Esophagus muscularis mucosa (tissue), 4 donors: ENCODE data around the gene LAG3. TPM values are rescaled to one million over a fixed set of nuclear protein-coding genes. Genes with fewer than 3 reads are reported as not detected.

ENCODE experiments used
- DNase-seq: peaks from one replicate; pipeline ENCODE4 v3.0.0-alpha.2; 2017; ENCODE audit errors: extremely low spot score
- H3K27ac ChIP-seq, 4 donors: fragments of 200-600 bp; sonication (generic); replicated peaks in 1 of 4; 1 replicate in 3 of 4; 2 replicates in 1 of 4; pipeline ENCODE4 v1.5.1; 2016 to 2019; ENCODE audit warnings: mild to moderate bottlenecking in 1 of 4
- H3K27me3 ChIP-seq, 4 donors: fragments of 200-600 bp; sonication (generic); one replicate each; pipeline versions ENCODE4 v1.5.1 to v1.6.0; 2016 to 2019
- H3K36me3 ChIP-seq, 4 donors: fragments of 200-600 bp; sonication (generic); one replicate each; pipeline ENCODE4 v1.5.1; 2016 to 2019
- H3K4me1 ChIP-seq, 4 donors: fragments of 200-600 bp; sonication (generic); one replicate each; pipeline ENCODE4 v1.5.1; 2016 to 2019
- H3K4me3 ChIP-seq, 4 donors: fragments of 200-600 bp; sonication (generic); 1 replicate in 2 of 4; 2 replicates in 2 of 4; pipeline ENCODE4 v1.5.1; 2016 to 2019; ENCODE audit warnings: mild to moderate bottlenecking in 4 of 4, moderate library complexity in 1 of 4
- H3K9me3 ChIP-seq, 4 donors: fragments of 200-600 bp; sonication (generic); 1 replicate in 3 of 4; 2 replicates in 1 of 4; pipeline ENCODE4 v1.5.1; 2016 to 2019
- CTCF ChIP-seq, 3 experiments: fragments of 200-600 bp in 2 of 3; fragments of 450-650 bp in 1 of 3; sonication (generic) in 2 of 3; IDR thresholded peaks; one replicate each; pipeline ENCODE4 v1.5.1; 2017 to 2019; ENCODE audit warnings: antibody characterized with exemption in 3 of 3, mild to moderate bottlenecking in 2 of 3, moderate library complexity in 1 of 3
- EP300 ChIP-seq: sonication (generic); formaldehyde crosslinking; IDR thresholded peaks from one replicate; pipeline ENCODE4 v1.6.1; 2017; ENCODE audit warnings: antibody characterized with exemption
- POLR2A ChIP-seq: fragments of 450-650 bp; IDR thresholded peaks from one replicate; pipeline ENCODE4 v1.6.1; 2017; ENCODE audit warnings: antibody characterized with exemption, moderate library complexity, mild to moderate bottlenecking, low read depth
- POLR2AphosphoS5 ChIP-seq, 2 donors: sonication (generic); formaldehyde crosslinking; IDR thresholded peaks; one replicate each; pipeline ENCODE4 v1.6.1; 2017; ENCODE audit warnings: antibody characterized with exemption in 2 of 2
- WGBS: methylation state at CpG from one replicate; pipeline ENCODE4 v1.1.5; 2018; 5-methylcytosine and 5-hydroxymethylcytosine counted together
- intact Hi-C: fragments of 100-400 bp; cut with DNase I; formaldehyde crosslinking; loops from one replicate; pipeline ENCODE4 v1.15.1; 2023
- total RNA-seq, 4 donors: library from RNA; depleted of rRNA; stranded (reverse); fragments of >200 nt; gene quantifications; one replicate each; pipeline versions ENCODE4 v1.1.0 to v1.2.1, GENCODE V29; 2016

Gene LAG3
- total RNA-seq, 4 donors from 2014 or later, result 1.7 to 4.0 (median 2.9) TPM

- Histone ChIP-seq H3K27me3 (no peaks in the 10 kb centered on the region), H3K9me3 (no peaks in the 10 kb centered on the region), H3K27ac (peak overlapping the region in 3 of 4 donors; percentile 83 to 92 (median 88)), H3K4me1 (peaks cover 15 to 23% (median 22%) of the 10 kb centered on the region in 4 donors), H3K36me3 (peaks cover 0 to 8% (median 0%) of the 10 kb centered on the region in 4 donors), H3K4me3 (no peak overlapping the region)
- intact Hi-C loops, result loop anchor here (2.0 to 5.0 kb wide), 3 partner anchors 27 to 163 kb away; partner anchors contain the start of gene MLF2
- 82% methylated on average over 6 of the region's 6 CpGs for WGBS
- TF ChIP-seq POLR2AphosphoS5 (IDR thresholded peaks at IDR 0.05) (no peak), EP300 (no peak), CTCF (IDR thresholded peaks at IDR 0.05) (no peak), POLR2A (no peak)
- DNase-seq, result no peak
Observed at GRCh38 chr12:6779708-6780432, 7.5 kb downstream of the LAG3 start.

- Histone ChIP-seq H3K36me3 (peaks cover 0 to 1% (median 0%) of the 10 kb centered on the region in 4 donors), H3K27ac (no peak overlapping the region), H3K4me3 (no peak overlapping the region), H3K4me1 (peaks cover 15 to 26% (median 22%) of the 10 kb centered on the region in 4 donors), H3K9me3 (no peaks in the 10 kb centered on the region), H3K27me3 (no peaks in the 10 kb centered on the region)
- no peak for DNase-seq
- 83% methylated on average over 6 of the region's 6 CpGs for WGBS
- intact Hi-C loops, result no loop called here
- TF ChIP-seq POLR2AphosphoS5 (IDR thresholded peaks at IDR 0.05) (no peak), POLR2A (no peak), EP300 (no peak), CTCF (IDR thresholded peaks at IDR 0.05) (no peak)
Observed at GRCh38 chr12:6780573-6780972, 8.3 kb downstream of the LAG3 start.

DNA sequence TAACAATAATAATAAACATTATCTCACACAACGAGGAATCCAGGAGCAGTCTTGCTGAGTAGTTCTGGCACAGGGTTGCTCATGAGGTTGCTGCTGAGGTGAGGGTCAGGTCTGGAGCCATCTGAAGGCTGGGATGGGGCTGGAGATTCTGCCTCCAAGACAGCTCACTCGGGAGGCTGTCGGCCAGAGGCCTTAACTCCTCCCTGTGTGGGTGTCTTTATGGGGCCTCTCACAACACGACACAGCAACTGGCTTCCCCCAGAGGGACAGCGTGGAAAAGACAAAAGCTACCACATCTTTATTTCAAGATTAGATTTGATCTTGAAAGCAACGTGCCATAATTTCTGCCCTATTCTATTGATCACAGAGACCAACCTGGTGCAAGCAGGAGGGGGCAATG, 9.8 kb downstream of the LAG3 start:
- H3K9me3 ChIP-seq, result no peaks in the 10 kb centered on the region
- no peak overlapping the region for H3K27ac ChIP-seq
- intact Hi-C loops, result no loop called here
- TF ChIP-seq CTCF (IDR thresholded peaks at IDR 0.05), result no peak
- TF ChIP-seq POLR2A, result no peak
- TF ChIP-seq EP300, result no peak
- TF ChIP-seq POLR2AphosphoS5 (IDR thresholded peaks at IDR 0.05), result no peak
- no peak for DNase-seq
- no peaks in the 10 kb centered on the region for H3K36me3 ChIP-seq
- no peak overlapping the region for H3K4me3 ChIP-seq
- 71% methylated on average over 6 of the region's 6 CpGs for WGBS
- H3K4me1 ChIP-seq, result peaks cover 15 to 26% (median 21%) of the 10 kb centered on the region in 4 donors
- H3K27me3 ChIP-seq, result no peaks in the 10 kb centered on the region

GRCh38 chr12:6782850-6783566, 10.7 kb downstream of the LAG3 start:
- TF ChIP-seq POLR2A (no peak), EP300 (no peak), POLR2AphosphoS5 (IDR thresholded peaks at IDR 0.05) (no peak), CTCF (IDR thresholded peaks at IDR 0.05) (no peak)
- Histone ChIP-seq H3K9me3 (no peaks in the 10 kb centered on the region), H3K4me1 (peaks cover 12 to 17% (median 13%) of the 10 kb centered on the region in 4 donors), H3K27ac (no peak overlapping the region), H3K36me3 (no peaks in the 10 kb centered on the region), H3K27me3 (no peaks in the 10 kb centered on the region), H3K4me3 (no peak overlapping the region)
- DNase-seq, result no peak
- 83% methylated on average over 8 of the region's 10 CpGs for WGBS
- intact Hi-C loops, result no loop called here
